SK-N-SH treated with all-trans-retinoic acid at 6 μM for 48 hours (cell line): ENCODE data around the gene ZMYND11.

Experiments
- ARNTL ChIP-seq: fragments of 450-650 bp; formaldehyde crosslinking; IDR thresholded peaks from 2 replicates; pipeline ENCODE4 v1.5.0; 2020; ENCODE audit warnings: low read depth, mild to moderate bottlenecking, moderate library complexity, borderline replicate concordance
- PATZ1 ChIP-seq: fragments of 250-450 bp; sonication (Bioruptor Pico); IDR thresholded peaks from 2 replicates; pipeline ENCODE4 v1.8.0; 2020; ENCODE audit warnings: mild to moderate bottlenecking, moderate library complexity, borderline replicate concordance
- POU6F1 ChIP-seq: fragments of 250-450 bp; sonication (Bioruptor Pico); IDR thresholded peaks from 2 replicates; pipeline ENCODE4 v1.8.0; 2021; ENCODE audit warnings: low read depth, mild to moderate bottlenecking, moderate library complexity, borderline replicate concordance
- TOX ChIP-seq: fragments of 250-450 bp; sonication (Bioruptor Pico); IDR thresholded peaks from 2 replicates; pipeline ENCODE4 v1.8.0; 2021; ENCODE audit warnings: mild to moderate bottlenecking, moderate library complexity, borderline replicate concordance
- ZFP30 ChIP-seq: fragments of 450-650 bp; formaldehyde crosslinking; IDR thresholded peaks from 2 replicates; pipeline ENCODE4 v1.5.0; 2022; ENCODE audit warnings: mild to moderate bottlenecking, moderate library complexity

GRCh38 chr10:290026-290725, 154.9 kb downstream of the ZMYND11 start:
- TF ChIP-seq TOX (no peak), ARNTL (no peak), PATZ1 (CRISPR knock-in tag) (no peak), ZFP30 (CRISPR knock-in tag) (no peak), POU6F1 (CRISPR knock-in tag) (no peak)
